Right atrium auricular region (tissue), 2 donors: ENCODE results near the gene SCPEP1. TPM values are rescaled to one million over a fixed set of nuclear protein-coding genes. Genes with fewer than 3 reads are reported as not detected.

ENCODE experiments used
- DNase-seq: peaks from one replicate; pipeline ENCODE4 v3.0.0-alpha.2; 2019; ENCODE audit warnings: low spot score
- H3K27ac ChIP-seq, 2 donors: fragments of 200-600 bp; sonication (generic); 1 replicate in 1 of 2; 2 replicates in 1 of 2; pipeline ENCODE4 v1.5.1; 2016 to 2019
- H3K27me3 ChIP-seq, 2 donors: fragments of 200-600 bp; sonication (generic); one replicate each; pipeline versions ENCODE4 v1.5.1 to v1.6.0; 2017 to 2019
- H3K36me3 ChIP-seq: fragments of 200-600 bp; sonication (generic); one replicate; pipeline ENCODE4 v1.5.1; 2016
- H3K4me1 ChIP-seq, 2 donors: fragments of 200-600 bp; sonication (generic); one replicate each; pipeline versions ENCODE4 v1.5.1 to v1.6.0; 2017 to 2019
- H3K4me3 ChIP-seq, 2 donors: fragments of 200-600 bp; sonication (generic); 1 replicate in 1 of 2; 2 replicates in 1 of 2; pipeline ENCODE4 v1.5.1; 2017 to 2019; ENCODE audit warnings: mild to moderate bottlenecking in 1 of 2, moderate library complexity in 1 of 2
- H3K9me3 ChIP-seq, 2 donors: fragments of 200-600 bp; sonication (generic); one replicate each; pipeline ENCODE4 v1.5.1; 2019
- CTCF ChIP-seq, 2 donors: fragments of 200-600 bp; sonication (generic); IDR thresholded peaks; one replicate each; pipeline ENCODE4 v1.5.1; 2019; ENCODE audit warnings: antibody characterized with exemption in 2 of 2
- total RNA-seq, 2 donors: library from RNA; depleted of rRNA; stranded (reverse); fragments of >200 nt; gene quantifications; one replicate each; pipeline ENCODE4 v1.1.0, GENCODE V29; 2016

Gene SCPEP1
- total RNA-seq, 2 donors from 2014 or later, result 42.3 to 54.2 TPM

DNA sequence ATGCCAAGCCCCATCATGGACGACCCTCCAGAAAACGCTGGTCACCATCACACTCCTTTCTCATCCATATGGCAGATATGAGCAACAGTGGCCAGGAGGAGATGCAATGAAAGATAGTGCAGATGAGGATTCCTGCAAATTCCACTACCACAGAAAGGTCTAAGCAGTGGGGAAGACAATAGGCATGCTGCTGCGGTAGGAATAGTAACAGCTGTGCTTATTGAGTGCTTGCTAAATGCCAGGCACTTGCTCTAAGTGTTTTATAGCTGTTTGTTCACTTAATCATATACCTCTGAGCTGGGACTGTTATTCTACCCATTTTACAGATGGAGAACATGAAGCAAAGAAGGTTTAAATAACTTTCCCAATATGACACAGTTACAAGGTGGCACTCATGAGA lies 60.6 kb downstream of the SCPEP1 start:
- DNase-seq, result no peak
- TF ChIP-seq CTCF (IDR thresholded peaks at IDR 0.05), result no peak
- H3K4me1 ChIP-seq, result peaks cover 0 to 32% of the 10 kb centered on the region in 2 donors
- H3K9me3 ChIP-seq, result no peaks in the 10 kb centered on the region
- no peak overlapping the region for H3K4me3 ChIP-seq
- no peaks in the 10 kb centered on the region for H3K27me3 ChIP-seq
- H3K27ac ChIP-seq, result no peak overlapping the region
- H3K36me3 ChIP-seq, result no peaks in the 10 kb centered on the region

GRCh38 chr17:57040571-57040970 lies 62.6 kb downstream of the SCPEP1 start:
- DNase-seq, result no peak
- no peak overlapping the region for H3K27ac ChIP-seq
- no peaks in the 10 kb centered on the region for H3K27me3 ChIP-seq
- H3K4me1 ChIP-seq, result peaks cover 0 to 23% of the 10 kb centered on the region in 2 donors
- no peak for TF ChIP-seq CTCF (IDR thresholded peaks at IDR 0.05)
- H3K4me3 ChIP-seq, result no peak overlapping the region
- H3K36me3 ChIP-seq, result no peaks in the 10 kb centered on the region
- no peaks in the 10 kb centered on the region for H3K9me3 ChIP-seq

DNA sequence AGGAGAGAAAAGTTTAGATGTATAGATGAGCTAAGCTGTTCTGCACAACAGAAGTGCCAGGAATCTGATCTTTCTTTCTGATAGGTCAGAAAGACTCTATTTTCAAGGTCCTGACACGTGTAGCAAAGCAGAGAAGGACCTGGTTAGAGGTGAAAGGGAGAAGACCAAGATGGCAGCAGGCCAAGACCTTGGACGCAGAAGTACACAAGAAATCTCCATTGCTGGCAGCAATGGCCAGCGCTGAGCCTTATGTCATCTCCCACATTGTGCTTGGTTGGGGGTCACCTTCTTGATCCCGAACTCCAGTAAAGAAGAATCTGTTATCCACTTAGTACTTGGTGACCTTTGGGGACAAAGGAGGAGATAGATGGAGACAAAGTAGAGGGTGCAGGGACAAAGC lies 65.3 kb downstream of the SCPEP1 start:
- no peak for DNase-seq
- no peaks in the 10 kb centered on the region for H3K27me3 ChIP-seq
- peaks cover 0 to 15% of the 10 kb centered on the region in 2 donors for H3K4me1 ChIP-seq
- no peak overlapping the region for H3K27ac ChIP-seq
- no peak for TF ChIP-seq CTCF (IDR thresholded peaks at IDR 0.05)
- H3K9me3 ChIP-seq, result no peaks in the 10 kb centered on the region
- no peak overlapping the region for H3K4me3 ChIP-seq
- no peaks in the 10 kb centered on the region for H3K36me3 ChIP-seq

- H3K4me1 ChIP-seq, result peaks cover 0 to 21% of the 10 kb centered on the region in 2 donors
- H3K27me3 ChIP-seq, result no peaks in the 10 kb centered on the region
- no peaks in the 10 kb centered on the region for H3K9me3 ChIP-seq
- no peak for DNase-seq
- H3K4me3 ChIP-seq, result peak overlapping the region; percentile 24 to 38
- TF ChIP-seq CTCF (IDR thresholded peaks at IDR 0.05), result no peak
- H3K27ac ChIP-seq, result peak overlapping the region in 1 of 2 donors; percentile 35
- no peaks in the 10 kb centered on the region for H3K36me3 ChIP-seq
Observed at GRCh38 chr17:57044976-57045867, 67.3 kb downstream of the SCPEP1 start.

DNA sequence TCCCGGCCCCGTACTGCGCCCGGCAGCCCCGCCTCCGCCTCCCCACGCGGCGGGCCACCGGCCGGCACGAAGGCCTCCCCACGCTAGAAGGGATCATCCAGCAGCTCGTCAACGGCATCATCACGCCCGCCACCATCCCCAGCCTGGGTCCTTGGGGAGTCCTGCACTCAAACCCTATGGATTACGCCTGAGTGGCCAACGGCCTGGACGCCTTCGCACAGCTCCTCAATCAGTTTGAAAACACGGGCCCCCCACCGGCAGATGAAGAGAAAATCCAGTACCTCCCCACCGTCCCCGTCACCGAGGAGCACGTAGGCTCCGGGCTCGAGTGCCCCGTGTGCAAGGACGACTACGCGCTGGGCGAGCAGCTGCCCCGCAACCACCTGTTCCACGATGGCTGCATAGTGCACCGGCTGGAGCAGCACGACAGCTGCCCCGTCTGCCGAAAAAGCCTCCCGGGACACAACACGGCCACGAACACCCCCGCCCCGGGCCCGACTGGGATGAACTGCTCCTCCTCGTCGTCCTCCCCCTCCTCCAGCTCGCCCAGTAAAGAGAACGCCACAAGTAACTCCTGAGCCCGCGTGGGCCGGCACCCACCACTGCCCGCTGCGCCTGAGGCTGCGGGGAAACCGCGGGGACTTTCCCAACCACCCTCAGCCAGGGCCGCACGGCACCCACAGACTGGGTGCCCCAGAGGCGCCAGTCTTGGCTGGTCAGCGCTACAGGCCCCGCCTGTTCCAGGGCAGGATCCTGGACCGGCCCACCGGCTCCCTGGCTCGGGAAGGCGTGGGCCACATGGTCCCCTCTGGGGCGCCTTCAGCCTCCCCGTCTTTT lies 68.2 kb downstream of the SCPEP1 start:
- H3K27me3 ChIP-seq, result no peaks in the 10 kb centered on the region
- H3K36me3 ChIP-seq, result no peaks in the 10 kb centered on the region
- H3K27ac ChIP-seq, result peak overlapping the region in 1 of 2 donors; percentile 35
- peak overlapping the region; percentile 24 to 38 for H3K4me3 ChIP-seq
- H3K9me3 ChIP-seq, result no peaks in the 10 kb centered on the region
- no peak for TF ChIP-seq CTCF (IDR thresholded peaks at IDR 0.05)
- no peak for DNase-seq
- H3K4me1 ChIP-seq, result peaks cover 0 to 25% of the 10 kb centered on the region in 2 donors
